Hippocampal formation (tissue), 2 donors: Measurements from ENCODE around the gene NBAS.

Experiments used
- DNase-seq, 2 donors: peaks; one replicate each; lab custom pipeline; 2025; lab: John Stamatoyannopoulos, UW

Gene NBAS

GRCh38 chr2:15306706-15307105, 254.4 kb downstream of the NBAS start:
- DNase-seq: no peak

DNA sequence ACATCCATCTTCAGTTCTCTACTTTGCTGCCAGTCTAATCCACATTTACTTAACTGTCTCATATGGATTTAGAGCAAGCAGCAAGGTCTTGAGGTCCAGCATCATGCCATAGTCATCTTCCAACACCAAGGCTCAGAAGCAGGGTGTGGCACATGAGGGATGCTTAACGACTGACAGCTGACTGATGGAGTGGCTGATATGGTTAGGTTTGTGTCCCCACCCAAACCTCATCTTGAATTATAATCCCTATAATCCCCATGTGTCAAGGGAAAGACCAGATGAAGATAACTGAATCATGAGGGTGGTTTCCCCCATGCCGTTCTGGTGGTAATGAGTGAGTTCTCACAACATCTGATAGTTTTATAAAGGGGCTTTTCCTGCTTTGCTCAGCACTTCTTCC, 257.3 kb downstream of the NBAS start:
- no peak for DNase-seq

- no peak for DNase-seq
These were observed 259.0 kb downstream of the NBAS start for GRCh38 chr2:15302154-15302553.

DNA sequence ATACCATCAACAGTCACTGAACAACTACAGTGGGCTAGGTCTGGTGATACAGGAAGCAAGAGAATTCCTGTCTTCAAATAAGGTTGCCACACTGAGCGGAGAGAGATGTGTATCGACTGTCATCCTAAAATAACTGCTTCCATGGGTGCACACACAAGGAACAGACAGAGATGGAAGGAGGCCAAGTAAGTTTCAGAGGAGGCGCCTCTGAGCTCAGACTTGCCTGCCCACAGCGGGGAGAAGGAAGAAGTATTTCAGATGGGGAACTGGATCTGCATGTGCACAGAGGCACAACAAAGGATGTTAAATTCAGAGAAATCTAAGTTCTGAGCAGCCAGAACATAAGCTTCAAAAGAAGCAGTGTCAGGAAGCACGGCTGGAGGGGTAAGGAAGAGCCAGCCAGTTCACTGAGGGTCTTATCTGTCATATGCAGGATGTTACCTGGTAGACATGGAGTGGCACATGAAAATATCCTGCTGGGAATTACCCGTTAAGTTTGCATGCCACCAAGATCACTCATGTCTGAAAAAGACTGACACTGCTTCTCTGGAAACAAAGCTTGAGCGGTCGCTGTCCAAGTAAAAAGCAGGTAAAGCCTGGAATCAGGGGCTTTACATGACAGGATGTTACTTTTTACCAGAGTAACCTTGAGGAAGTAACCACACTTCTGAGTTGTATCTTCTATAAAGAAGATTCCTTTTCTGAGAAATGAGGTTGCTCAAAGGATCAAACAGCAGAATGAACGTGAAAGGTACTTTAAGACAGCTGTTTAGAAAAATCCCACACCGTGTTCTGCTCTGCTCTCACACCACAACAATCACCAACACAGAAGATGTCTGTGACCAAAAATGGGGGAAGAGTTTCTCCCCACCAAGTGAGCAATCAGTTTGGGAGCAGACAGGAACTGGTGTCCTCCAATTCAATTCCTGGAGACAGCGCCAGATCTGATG, 260.2 kb downstream of the NBAS start:
- no peak for DNase-seq

GRCh38 chr2:15299904-15300520, 261.1 kb downstream of the NBAS start:
- no peak for DNase-seq

GRCh38 chr2:15298770-15299169, 262.4 kb downstream of the NBAS start:
- DNase-seq: no peak

GRCh38 chr2:15293262-15293937, 267.7 kb downstream of the NBAS start:
- no peak for DNase-seq

DNA sequence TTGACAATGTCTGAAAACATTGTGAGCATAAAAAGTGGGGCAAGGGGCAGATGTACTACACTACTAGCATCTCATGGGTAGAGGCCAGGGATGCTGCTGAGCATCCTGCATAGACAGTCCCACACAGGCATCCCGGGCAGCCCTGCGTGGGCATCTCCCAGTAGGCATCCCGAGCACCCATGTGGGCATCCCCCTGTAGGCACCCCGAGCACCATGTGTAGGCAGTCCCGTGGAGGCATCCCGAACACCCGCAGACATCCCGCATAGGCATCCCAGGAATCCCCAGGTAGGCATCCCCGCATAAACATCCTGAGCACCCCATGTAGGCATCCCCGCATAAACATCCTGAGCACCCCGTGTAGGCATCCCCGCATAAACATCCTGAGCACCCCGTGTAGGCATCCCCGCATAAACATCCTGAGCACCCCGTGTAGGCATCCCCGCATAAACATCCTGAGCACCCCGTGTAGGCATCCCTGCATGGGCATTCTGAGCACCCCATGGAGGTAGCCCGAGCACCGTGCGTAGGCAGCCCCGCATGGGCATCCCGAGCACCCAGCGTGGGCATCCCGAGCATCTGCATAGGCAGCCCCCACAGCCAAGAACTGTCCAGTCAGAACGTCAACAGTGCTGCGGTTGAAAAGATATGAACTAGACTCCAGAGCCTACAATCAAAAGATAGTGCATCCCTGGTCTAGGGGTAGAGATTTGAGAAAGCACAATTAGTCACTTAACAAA, 273.5 kb downstream of the NBAS start:
- DNase-seq: no peak

DNA sequence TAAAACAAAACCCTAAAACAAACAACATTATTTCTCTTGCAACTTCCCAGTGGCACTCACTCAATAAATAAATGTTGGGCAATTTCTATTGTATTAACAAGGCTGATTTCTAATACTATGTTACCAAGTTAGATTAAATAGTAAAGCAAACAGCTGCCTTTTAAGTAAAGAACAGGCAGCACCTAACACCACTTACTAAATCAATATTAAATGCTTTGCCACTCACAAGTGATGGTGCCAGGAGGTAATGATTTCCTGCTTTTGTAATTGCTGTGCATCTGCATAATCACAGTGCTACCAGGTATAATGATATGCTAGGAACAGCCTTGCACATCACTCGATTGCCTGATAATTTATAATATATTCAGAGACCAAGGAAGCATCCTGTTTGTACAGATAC, 276.5 kb downstream of the NBAS start:
- DNase-seq: no peak

DNA sequence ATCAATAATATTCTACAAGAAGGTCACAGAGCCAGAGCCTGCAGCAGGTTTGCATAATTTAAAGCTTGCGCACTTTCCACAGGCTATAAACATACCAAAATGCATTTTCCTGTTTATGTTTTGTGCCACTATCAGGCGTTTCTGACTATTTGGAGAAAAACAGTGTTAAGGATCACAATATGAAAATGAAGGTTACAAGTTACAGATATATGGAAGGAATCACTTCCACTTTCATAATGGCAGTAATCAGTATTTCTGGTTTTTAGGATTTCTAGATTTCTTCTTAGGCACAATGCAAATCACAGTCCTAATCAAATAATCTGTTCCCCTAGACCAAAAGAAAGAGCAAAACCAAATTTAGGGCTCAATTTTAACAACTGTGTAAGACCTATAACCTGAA, 279.5 kb downstream of the NBAS start:
- DNase-seq: no peak

- DNase-seq: no peak
These were observed 281.8 kb downstream of the NBAS start for GRCh38 chr2:15279201-15279876.

GRCh38 chr2:15278296-15278695, 282.8 kb downstream of the NBAS start:
- DNase-seq: no peak

DNA sequence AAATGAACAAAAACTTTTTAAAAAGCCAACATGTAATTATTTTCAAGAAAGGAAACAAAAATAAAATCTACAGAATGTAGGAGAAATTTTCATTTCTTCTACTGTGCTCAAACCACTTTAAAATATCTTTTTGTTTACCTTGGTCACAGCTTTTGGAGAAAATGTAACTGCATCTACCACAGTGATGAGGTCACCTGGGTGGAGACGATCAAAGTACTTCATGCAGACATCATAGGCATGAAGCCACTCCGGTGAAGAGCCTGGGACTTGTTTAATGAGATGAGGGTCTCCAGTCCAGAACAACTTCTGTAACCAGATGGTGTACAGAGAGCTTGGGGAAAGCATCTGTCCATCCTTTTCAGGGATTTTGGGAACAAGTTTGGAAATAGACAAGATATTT, 285.8 kb downstream of the NBAS start:
- DNase-seq: no peak

DNA sequence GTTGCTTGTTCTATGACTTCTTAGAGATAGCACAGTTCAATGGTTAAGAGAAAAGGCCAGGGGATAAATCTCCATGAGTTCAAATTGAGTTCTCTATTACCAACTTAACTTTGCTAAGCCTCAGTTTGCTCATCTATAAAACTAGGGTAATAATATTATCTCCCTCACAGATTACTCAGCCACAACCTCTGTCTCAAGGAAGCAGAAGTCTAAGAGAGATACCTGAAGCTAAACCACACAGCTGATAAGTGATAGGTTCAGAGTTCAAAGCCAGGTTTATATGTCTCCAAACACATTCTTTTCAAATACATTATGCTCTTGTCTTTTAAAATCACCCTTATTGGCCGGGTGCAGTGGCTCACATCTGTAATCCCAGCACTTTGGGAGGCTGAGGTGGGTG, 287.7 kb downstream of the NBAS start:
- DNase-seq: no peak

DNA sequence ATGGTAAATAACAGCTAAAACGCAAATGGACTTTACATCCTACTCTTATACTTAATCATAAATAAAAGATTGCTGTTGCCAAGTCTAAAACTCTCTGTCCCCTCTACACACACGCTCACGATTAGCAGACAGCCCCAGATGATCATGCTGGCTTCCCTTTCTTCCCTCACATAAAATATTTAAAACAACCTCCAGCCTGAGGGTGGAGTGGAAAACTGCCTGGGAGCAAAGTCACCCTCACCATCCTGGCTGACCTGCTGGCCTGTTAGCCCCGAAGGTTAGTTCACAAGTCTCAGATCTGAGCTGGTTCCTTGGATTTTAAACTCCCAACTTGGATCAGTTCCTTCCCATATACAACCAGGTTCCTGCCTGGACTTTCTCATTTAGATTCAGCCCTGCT, 288.2 kb downstream of the NBAS start:
- DNase-seq: no peak

- DNase-seq: no peak
These were observed 289.1 kb downstream of the NBAS start for GRCh38 chr2:15271941-15272542.

DNA sequence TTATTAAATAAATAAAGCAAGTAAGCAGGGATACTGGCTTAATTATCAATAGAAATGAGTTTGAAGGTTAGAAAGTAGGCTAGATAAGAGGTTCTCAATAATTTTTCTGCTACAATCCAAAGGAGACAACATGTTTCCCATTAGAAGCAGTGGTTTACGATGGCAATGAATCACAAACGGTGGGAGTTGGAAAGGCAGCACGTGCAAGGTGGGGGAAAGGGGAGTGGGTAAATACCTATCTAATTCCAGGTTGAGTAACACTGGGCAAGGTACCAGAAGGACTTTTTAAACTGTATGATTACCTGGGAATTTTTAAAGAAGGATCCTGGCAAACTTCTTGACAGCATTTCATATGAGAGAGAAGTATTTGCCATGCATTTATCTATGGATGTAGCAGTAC, 289.9 kb downstream of the NBAS start:
- no peak for DNase-seq

- no peak for DNase-seq
These were observed 292.1 kb downstream of the NBAS start for GRCh38 chr2:15269043-15269442.

DNA sequence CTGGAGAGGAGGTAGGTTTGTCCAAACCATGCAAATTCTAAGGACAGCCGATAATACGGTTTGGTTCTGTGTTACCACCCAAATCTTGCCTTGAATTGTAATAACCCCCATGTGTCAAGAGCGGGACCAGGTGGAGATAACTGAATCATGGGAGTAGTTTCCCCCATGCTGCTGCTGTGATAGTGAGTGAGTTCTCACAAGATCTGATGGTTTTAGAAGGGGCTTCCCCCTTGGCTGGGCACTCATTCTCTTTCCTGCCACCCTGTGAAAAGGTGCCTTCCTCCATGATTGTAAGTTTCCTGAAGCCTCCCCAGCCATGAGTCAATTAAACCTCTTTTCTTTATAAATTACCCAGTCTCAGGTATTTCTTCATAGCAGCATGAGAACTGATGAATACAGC, 295.2 kb downstream of the NBAS start:
- DNase-seq: no peak

GRCh38 chr2:15263976-15264685, 297.0 kb downstream of the NBAS start:
- DNase-seq: no peak

- DNase-seq: no peak
These were observed 298.3 kb downstream of the NBAS start for GRCh38 chr2:15262792-15263191.
